HepG2 (cell line): ENCODE measurements around the gene TEX19.

Source experiments
- CTCF ChIP-seq: sonication (generic); formaldehyde crosslinking; IDR thresholded peaks from 2 replicates; pipeline ENCODE4 v1.5.0; 2020; ENCODE audit warnings: mild to moderate bottlenecking, missing genetic modification reagents, moderate library complexity
- HDAC2 ChIP-seq: sonication (generic); formaldehyde crosslinking; IDR thresholded peaks from 2 replicates; pipeline ENCODE4 v1.4.0; 2020; ENCODE audit warnings: missing genetic modification reagents
- HINFP ChIP-seq: sonication (generic); formaldehyde crosslinking; IDR thresholded peaks from 2 replicates; pipeline ENCODE4 v1.4.0; 2020; ENCODE audit warnings: low read depth, mild to moderate bottlenecking, missing genetic modification reagents
- POLR2A ChIP-seq, 2 experiments: IDR thresholded peaks; 2 replicates each; pipeline ENCODE4 v1.6.1; 2011; ENCODE audit warnings: low read depth in 2 of 2, low read length in 2 of 2, mild to moderate bottlenecking in 1 of 2, moderate library complexity in 1 of 2; ENCODE audit not compliant: insufficient read depth in 1 of 2
- PREB ChIP-seq: sonication (generic); formaldehyde crosslinking; IDR thresholded peaks from 2 replicates; pipeline ENCODE4 v1.4.0; 2020; ENCODE audit warnings: missing genetic modification reagents
- SRSF9 ChIP-seq: fragments of 200-400 bp; formaldehyde crosslinking; IDR thresholded peaks from 2 replicates; pipeline ENCODE4 v1.6.1; 2018; ENCODE audit warnings: borderline replicate concordance, mild to moderate bottlenecking, low read depth, low read length; ENCODE audit not compliant: insufficient read depth, poor library complexity, severe bottlenecking
- TRAFD1 ChIP-seq: sonication (generic); formaldehyde crosslinking; IDR thresholded peaks from 2 replicates; pipeline ENCODE4 v1.5.1; 2020; ENCODE audit warnings: missing genetic modification reagents, mild to moderate bottlenecking, borderline replicate concordance
- YY1 ChIP-seq: IDR thresholded peaks from 2 replicates; pipeline ENCODE4 v1.6.1; 2011; ENCODE audit warnings: low read length, low read depth, moderate library complexity, mild to moderate bottlenecking; ENCODE audit not compliant: insufficient read depth, insufficient replicate concordance
- ZBTB33 ChIP-seq: sonication (generic); formaldehyde crosslinking; IDR thresholded peaks from 2 replicates; pipeline ENCODE4 v1.4.0; 2020; ENCODE audit warnings: missing genetic modification reagents
- ZNF513 ChIP-seq: sonication (generic); formaldehyde crosslinking; conservative IDR thresholded peaks from 2 replicates; pipeline ENCODE4 v1.5.0; 2020; ENCODE audit warnings: missing genetic modification reagents
- ZNF687 ChIP-seq: sonication (generic); formaldehyde crosslinking; IDR thresholded peaks from 2 replicates; pipeline ENCODE4 v1.5.1; 2020; ENCODE audit warnings: mild to moderate bottlenecking, missing genetic modification reagents, moderate library complexity

- TF ChIP-seq ZBTB33 (CRISPR knock-in tag) (no peak), ZNF513 (CRISPR knock-in tag) (no peak), HDAC2 (no peak), POLR2A (IDR thresholded peaks at IDR 0.05; ENCODE audit: insufficient read depth in 1 of 2, low read depth in 2 of 2, low read length in 2 of 2) (no peak), PREB (CRISPR knock-in tag) (no peak), SRSF9 (no peak), ZNF687 (CRISPR knock-in tag) (no peak), CTCF (CRISPR knock-in tag) (no peak), YY1 (no peak), TRAFD1 (CRISPR knock-in tag) (no peak), HINFP (CRISPR knock-in tag) (no peak)
Observed at GRCh38 chr17:82324566-82325285, 34.3 kb upstream of the TEX19 start.
